MCF 10A (cell line): ENCODE results near the gene ARHGAP11A. TPM values are rescaled to one million over a fixed set of nuclear protein-coding genes. Genes with fewer than 3 reads are reported as not detected.

ENCODE experiments used
- BruUV-seq: library from RNA; stranded (reverse); fragments of 400-500 nt; replicated peaks from 2 replicates; lab custom pipeline; 2021; lab: Mats Ljungman, UMichigan
- CTCF ChIA-PET: fragments of 300-600 bp; sonication (Branson Sonifier 250); formaldehyde crosslinking; extraction: SDS; loops from one replicate; lab custom pipeline; 2021; ENCODE audit warnings: antibody characterized with exemption, inconsistent platforms; lab: Yijun Ruan, JAX
- POLR2A ChIA-PET: fragments of 300-600, 350-650 bp; sonication (Branson Sonifier 250); formaldehyde crosslinking; extraction: SDS; loops from one replicate; lab custom pipeline; 2020; ENCODE audit warnings: antibody characterized with exemption, inconsistent platforms; lab: Yijun Ruan, JAX
- DNase-seq: peaks from one replicate; pipeline ENCODE4 v3.0.0-alpha.2; 2018; ENCODE audit not compliant: unreplicated experiment
- H3K27ac Mint-ChIP-seq: one replicate; pipeline ENCODE4 v1.8.0; 2022; ENCODE audit warnings: mild to moderate bottlenecking, low read depth, mixed read lengths; ENCODE audit not compliant: unreplicated experiment
- H3K27me3 Mint-ChIP-seq: one replicate; pipeline ENCODE4 v1.8.0; 2022; ENCODE audit warnings: mixed read lengths; ENCODE audit not compliant: insufficient read depth, unreplicated experiment
- H3K36me3 Mint-ChIP-seq: one replicate; pipeline ENCODE4 v1.8.0; 2022; ENCODE audit warnings: mild to moderate bottlenecking, moderate library complexity, mixed read lengths; ENCODE audit not compliant: insufficient read depth, unreplicated experiment
- H3K4me1 Mint-ChIP-seq: one replicate; pipeline ENCODE4 v1.8.0; 2022; ENCODE audit warnings: mixed read lengths; ENCODE audit not compliant: insufficient read depth, unreplicated experiment
- H3K4me3 Mint-ChIP-seq: one replicate; pipeline ENCODE4 v1.8.0; 2022; ENCODE audit warnings: mild to moderate bottlenecking, moderate library complexity, mixed read lengths; ENCODE audit not compliant: unreplicated experiment
- H3K9me3 Mint-ChIP-seq: one replicate; pipeline ENCODE4 v1.8.0; 2022; ENCODE audit warnings: mixed read lengths; ENCODE audit not compliant: unreplicated experiment
- CTCF ChIP-seq: fragments of 200-600 bp; IDR thresholded peaks from one replicate; pipeline ENCODE4 v1.8.0; 2022; ENCODE audit warnings: antibody characterized with exemption, mild to moderate bottlenecking; ENCODE audit not compliant: unreplicated experiment
- intact Hi-C: fragments of 100-400 bp; cut with micrococcal nuclease; formaldehyde crosslinking; loops from 2 replicates; pipeline ENCODE4 v1.14.1; 2022
- total RNA-seq: library from RNA; stranded (reverse); gene quantifications from 2 replicates; pipeline ENCODE4 v1.2.3, GENCODE V29; 2022

ARHGAP11A gene
- total RNA-seq, 1 experiment from 2014 or later = 71.8 TPM

GRCh38 chr15:32667321-32667720, 52.0 kb downstream of the ARHGAP11A start:
- peaks cover 14% of the 10 kb centered on the region for H3K4me1 Mint-ChIP-seq
- no peak for TF ChIP-seq CTCF
- POLR2A ChIA-PET = no interaction called here
- H3K4me3 Mint-ChIP-seq = no peak overlapping the region
- peaks cover 4% of the 10 kb centered on the region for H3K36me3 Mint-ChIP-seq
- no peaks in the 10 kb centered on the region for H3K9me3 Mint-ChIP-seq
- intact Hi-C loops = no loop called here
- BruUV-seq = no TSS peak
- DNase-seq = no peak
- H3K27me3 Mint-ChIP-seq = no peaks in the 10 kb centered on the region
- H3K27ac Mint-ChIP-seq = no peak overlapping the region
- CTCF ChIA-PET = interaction anchor here (1.0 to 6.0 kb wide), 2 partner anchors 177 to 269 kb away, joined by 4 to 63 read pairs; no protein-coding TSS in a partner anchor

GRCh38 chr15:32668942-32669341, 53.6 kb downstream of the ARHGAP11A start:
- BruUV-seq = no TSS peak
- Mint-ChIP-seq H3K4me1 (peaks cover 8% of the 10 kb centered on the region), H3K36me3 (peaks cover 4% of the 10 kb centered on the region), H3K4me3 (no peak overlapping the region), H3K27ac (no peak overlapping the region), H3K27me3 (no peaks in the 10 kb centered on the region), H3K9me3 (no peaks in the 10 kb centered on the region)
- ChIA-PET POLR2A (interaction anchor here (1.4 to 2.2 kb wide), 2 partner anchors 9 to 14 kb away, joined by 3 to 6 read pairs; no protein-coding TSS in a partner anchor), CTCF (interaction anchor here (0.8 to 2.4 kb wide), 7 partner anchors 10 to 463 kb away, joined by 3 to 18 read pairs (median 5); no protein-coding TSS in a partner anchor)
- no peak for TF ChIP-seq CTCF
- no peak for DNase-seq
- intact Hi-C loops = no loop called here

GRCh38 chr15:32669896-32670611, 54.8 kb downstream of the ARHGAP11A start:
- peak; percentile 69 for DNase-seq
- ChIA-PET CTCF (interaction anchor here (0.7 to 2.5 kb wide), 8 partner anchors 8 to 1086 kb away, joined by 3 to 18 read pairs (median 6); no protein-coding TSS in a partner anchor), POLR2A (interaction anchor here (1.4 to 2.2 kb wide), 2 partner anchors 10 to 13 kb away, joined by 3 to 6 read pairs; no protein-coding TSS in a partner anchor)
- TF ChIP-seq CTCF = no peak
- no peak overlapping the region for H3K4me3 Mint-ChIP-seq
- H3K27ac Mint-ChIP-seq = no peak overlapping the region
- peaks cover 8% of the 10 kb centered on the region for H3K4me1 Mint-ChIP-seq
- intact Hi-C loops = no loop called here
- BruUV-seq = no TSS peak
- H3K27me3 Mint-ChIP-seq = no peaks in the 10 kb centered on the region
- no peaks in the 10 kb centered on the region for H3K9me3 Mint-ChIP-seq
- H3K36me3 Mint-ChIP-seq = peaks cover 4% of the 10 kb centered on the region

GRCh38 chr15:32670623-32671022, 55.3 kb downstream of the ARHGAP11A start:
- H3K4me3 Mint-ChIP-seq = no peak overlapping the region
- no peak overlapping the region for H3K27ac Mint-ChIP-seq
- no peak for DNase-seq
- no peak for TF ChIP-seq CTCF
- intact Hi-C loops = no loop called here
- H3K4me1 Mint-ChIP-seq = peaks cover 8% of the 10 kb centered on the region
- no peaks in the 10 kb centered on the region for H3K27me3 Mint-ChIP-seq
- ChIA-PET POLR2A (interaction anchor here (2.2 kb wide), 1 partner anchor 12 kb away, joined by 6 read pairs; no protein-coding TSS in a partner anchor), CTCF (interaction anchor here (0.5 to 2.5 kb wide), 5 partner anchors 8 to 286 kb away, joined by 3 to 11 read pairs (median 4); no protein-coding TSS in a partner anchor)
- H3K36me3 Mint-ChIP-seq = peaks cover 4% of the 10 kb centered on the region
- BruUV-seq = no TSS peak
- no peaks in the 10 kb centered on the region for H3K9me3 Mint-ChIP-seq
